GM18505 (cell line): Measurements from ENCODE around the gene CRTC3.

Source experiments
- ATAC-seq: cut with Tn5 transposase; IDR thresholded peaks from one replicate; pipeline ENCODE4 v1.9.1; 2021; ENCODE audit not compliant: unreplicated experiment
- POLR2A ChIP-seq: IDR thresholded peaks from 4 replicates; pipeline ENCODE4 v1.6.1; 2011; ENCODE audit warnings: borderline replicate concordance; ENCODE audit not compliant: insufficient read depth, insufficient read length; ENCODE audit errors: extremely low read depth

The CRTC3 gene

GRCh38 chr15:90598679-90599078 lies 69.0 kb downstream of the CRTC3 start:
- no peak for ATAC-seq
- no peak for TF ChIP-seq POLR2A

GRCh38 chr15:90599116-90599515 lies 69.4 kb downstream of the CRTC3 start:
- no peak for ATAC-seq
- TF ChIP-seq POLR2A = no peak

- ATAC-seq = no peak
- no peak for TF ChIP-seq POLR2A
Measured at GRCh38 chr15:90599644-90600043, 69.9 kb downstream of the CRTC3 start.

- ATAC-seq = no peak
- no peak for TF ChIP-seq POLR2A
Measured at GRCh38 chr15:90600954-90601353, 71.2 kb downstream of the CRTC3 start.

GRCh38 chr15:90603893-90604292 lies 74.2 kb downstream of the CRTC3 start:
- no peak for TF ChIP-seq POLR2A
- no peak for ATAC-seq

GRCh38 chr15:90606641-90607040 lies 76.9 kb downstream of the CRTC3 start:
- TF ChIP-seq POLR2A = no peak
- no peak for ATAC-seq

GRCh38 chr15:90607361-90607760 lies 77.6 kb downstream of the CRTC3 start:
- no peak for ATAC-seq
- TF ChIP-seq POLR2A = no peak

- no peak for ATAC-seq
- no peak for TF ChIP-seq POLR2A
Measured at GRCh38 chr15:90609242-90610180, 79.8 kb downstream of the CRTC3 start.

GRCh38 chr15:90610190-90610589 lies 80.5 kb downstream of the CRTC3 start:
- no peak for ATAC-seq
- no peak for TF ChIP-seq POLR2A

GRCh38 chr15:90611157-90611556 lies 81.4 kb downstream of the CRTC3 start:
- ATAC-seq = no peak
- TF ChIP-seq POLR2A = no peak

GRCh38 chr15:90617171-90617570 lies 87.4 kb downstream of the CRTC3 start:
- ATAC-seq = no peak

GRCh38 chr15:90617668-90618097 lies 88.0 kb downstream of the CRTC3 start:
- no peak for ATAC-seq
- no peak for TF ChIP-seq POLR2A

More at GRCh38 chr15:90617171-90617570, 87.4 kb downstream of the CRTC3 start:
- TF ChIP-seq POLR2A = no peak

GRCh38 chr15:90618330-90619125 lies 88.8 kb downstream of the CRTC3 start:
- no peak for ATAC-seq
- TF ChIP-seq POLR2A = no peak

- no peak for ATAC-seq
- TF ChIP-seq POLR2A = no peak
Measured at GRCh38 chr15:90619468-90619867, 89.7 kb downstream of the CRTC3 start.

- no peak for ATAC-seq
Measured at GRCh38 chr15:90619939-90620338, 90.2 kb downstream of the CRTC3 start.

More at GRCh38 chr15:90619939-90620338, 90.2 kb downstream of the CRTC3 start:
- no peak for TF ChIP-seq POLR2A
